ENCODE data around the gene PTGER4.

Gene PTGER4

GRCh38 chr5:40682154-40683017 is 2.7 kb downstream of the PTGER4 start:
- no peaks in the 10 kb centered on the region for H3K36me3 ChIP-seq (ENCODE audit: insufficient read depth, low read depth, low read length)
- H3K4me3 ChIP-seq (ENCODE audit: low read length), result peak overlapping the region; percentile 70; the same call in 1 of the 2 replicates
- H3K4me1 ChIP-seq (ENCODE audit: insufficient read depth, low read length), result peaks cover 3% of the 10 kb centered on the region; the same call in 1 of the 2 replicates
- no peak overlapping the region for H3K27ac ChIP-seq (ENCODE audit: low read length)
- H3K9ac ChIP-seq (ENCODE audit: low read depth, low read length), result no peak overlapping the region
- peaks cover 56% of the 10 kb centered on the region for H3K27me3 ChIP-seq (ENCODE audit: insufficient read depth, low read length)
- H3K9me3 ChIP-seq (ENCODE audit: insufficient read depth, low read depth, low read length), result no peaks in the 10 kb centered on the region

- no peak overlapping the region for H3K27ac ChIP-seq (ENCODE audit: low read length)
These were observed 3.6 kb downstream of the PTGER4 start for GRCh38 chr5:40683305-40683704.

GRCh38 chr5:40685193-40685592 is 5.5 kb downstream of the PTGER4 start:
- H3K4me1 ChIP-seq (ENCODE audit: insufficient read depth, low read length), result peaks cover 3% of the 10 kb centered on the region; the same call in 1 of the 2 replicates
- no peak overlapping the region for H3K27ac ChIP-seq (ENCODE audit: low read length)
- H3K9me3 ChIP-seq (ENCODE audit: insufficient read depth, low read depth, low read length), result no peaks in the 10 kb centered on the region
- no peak overlapping the region for H3K9ac ChIP-seq (ENCODE audit: low read depth, low read length)
- H3K36me3 ChIP-seq (ENCODE audit: insufficient read depth, low read depth, low read length), result no peaks in the 10 kb centered on the region
- H3K27me3 ChIP-seq (ENCODE audit: insufficient read depth, low read length), result peaks cover 36% of the 10 kb centered on the region
- no peak overlapping the region for H3K4me3 ChIP-seq (ENCODE audit: low read length)

More at GRCh38 chr5:40683305-40683704, 3.6 kb downstream of the PTGER4 start:
- H3K4me3 ChIP-seq (ENCODE audit: low read length), result no peak overlapping the region
- no peaks in the 10 kb centered on the region for H3K9me3 ChIP-seq (ENCODE audit: insufficient read depth, low read depth, low read length)
- peaks cover 49% of the 10 kb centered on the region for H3K27me3 ChIP-seq (ENCODE audit: insufficient read depth, low read length)
- no peaks in the 10 kb centered on the region for H3K36me3 ChIP-seq (ENCODE audit: insufficient read depth, low read depth, low read length)
- H3K9ac ChIP-seq (ENCODE audit: low read depth, low read length), result no peak overlapping the region
- H3K4me1 ChIP-seq (ENCODE audit: insufficient read depth, low read length), result peaks cover 3% of the 10 kb centered on the region; the same call in 1 of the 2 replicates

GRCh38 chr5:40685976-40686486 is 6.3 kb downstream of the PTGER4 start:
- Histone ChIP-seq H3K36me3 (ENCODE audit: insufficient read depth, low read depth, low read length) (no peaks in the 10 kb centered on the region), H3K9me3 (ENCODE audit: insufficient read depth, low read depth, low read length) (no peaks in the 10 kb centered on the region), H3K4me1 (ENCODE audit: insufficient read depth, low read length) (peaks cover 3% of the 10 kb centered on the region; the same call in 1 of the 2 replicates), H3K9ac (ENCODE audit: low read depth, low read length) (no peak overlapping the region), H3K27ac (ENCODE audit: low read length) (no peak overlapping the region), H3K4me3 (ENCODE audit: low read length) (no peak overlapping the region), H3K27me3 (ENCODE audit: insufficient read depth, low read length) (peaks cover 28% of the 10 kb centered on the region)

- H3K36me3 ChIP-seq (ENCODE audit: insufficient read depth, low read depth, low read length), result no peaks in the 10 kb centered on the region
- no peaks in the 10 kb centered on the region for H3K9me3 ChIP-seq (ENCODE audit: insufficient read depth, low read depth, low read length)
- H3K27ac ChIP-seq (ENCODE audit: low read length), result no peak overlapping the region
- no peaks in the 10 kb centered on the region for H3K4me1 ChIP-seq (ENCODE audit: insufficient read depth, low read length)
- H3K9ac ChIP-seq (ENCODE audit: low read depth, low read length), result no peak overlapping the region
- H3K4me3 ChIP-seq (ENCODE audit: low read length), result no peak overlapping the region
- H3K27me3 ChIP-seq (ENCODE audit: insufficient read depth, low read length), result peaks cover 15% of the 10 kb centered on the region
These were observed 7.6 kb downstream of the PTGER4 start for GRCh38 chr5:40687321-40687720.

- Histone ChIP-seq H3K4me1 (ENCODE audit: insufficient read depth, low read length) (no peaks in the 10 kb centered on the region), H3K27me3 (ENCODE audit: insufficient read depth, low read length) (peaks cover 6% of the 10 kb centered on the region), H3K27ac (ENCODE audit: low read length) (no peak overlapping the region), H3K4me3 (ENCODE audit: low read length) (no peak overlapping the region), H3K9me3 (ENCODE audit: insufficient read depth, low read depth, low read length) (no peaks in the 10 kb centered on the region), H3K9ac (ENCODE audit: low read depth, low read length) (no peak overlapping the region), H3K36me3 (ENCODE audit: insufficient read depth, low read depth, low read length) (no peaks in the 10 kb centered on the region)
These were observed 8.5 kb downstream of the PTGER4 start for GRCh38 chr5:40688127-40688761.

- Histone ChIP-seq H3K4me3 (ENCODE audit: low read length) (no peak overlapping the region), H3K9me3 (ENCODE audit: insufficient read depth, low read depth, low read length) (no peaks in the 10 kb centered on the region), H3K4me1 (ENCODE audit: insufficient read depth, low read length) (no peaks in the 10 kb centered on the region), H3K36me3 (ENCODE audit: insufficient read depth, low read depth, low read length) (no peaks in the 10 kb centered on the region), H3K27ac (ENCODE audit: low read length) (no peak overlapping the region), H3K27me3 (ENCODE audit: insufficient read depth, low read length) (no peaks in the 10 kb centered on the region), H3K9ac (ENCODE audit: low read depth, low read length) (no peak overlapping the region)
These were observed 9.3 kb downstream of the PTGER4 start for GRCh38 chr5:40688996-40689395.

- no peak overlapping the region for H3K27ac ChIP-seq (ENCODE audit: low read length)
- no peak overlapping the region for H3K9ac ChIP-seq (ENCODE audit: low read depth, low read length)
- no peaks in the 10 kb centered on the region; the same call in 1 of the 2 replicates for H3K9me3 ChIP-seq (ENCODE audit: insufficient read depth, low read depth, low read length)
- H3K4me3 ChIP-seq (ENCODE audit: low read length), result no peak overlapping the region
- no peaks in the 10 kb centered on the region for H3K4me1 ChIP-seq (ENCODE audit: insufficient read depth, low read length)
- H3K36me3 ChIP-seq (ENCODE audit: insufficient read depth, low read depth, low read length), result no peaks in the 10 kb centered on the region
- H3K27me3 ChIP-seq (ENCODE audit: insufficient read depth, low read length), result no peaks in the 10 kb centered on the region
These were observed 9.7 kb downstream of the PTGER4 start for GRCh38 chr5:40689438-40689837.

- no peak overlapping the region for H3K27ac ChIP-seq (ENCODE audit: low read length)
- no peaks in the 10 kb centered on the region for H3K4me1 ChIP-seq (ENCODE audit: insufficient read depth, low read length)
- no peaks in the 10 kb centered on the region for H3K36me3 ChIP-seq (ENCODE audit: insufficient read depth, low read depth, low read length)
- no peaks in the 10 kb centered on the region; the same call in 1 of the 2 replicates for H3K9me3 ChIP-seq (ENCODE audit: insufficient read depth, low read depth, low read length)
- no peaks in the 10 kb centered on the region for H3K27me3 ChIP-seq (ENCODE audit: insufficient read depth, low read length)
- no peak overlapping the region for H3K4me3 ChIP-seq (ENCODE audit: low read length)
- H3K9ac ChIP-seq (ENCODE audit: low read depth, low read length), result no peak overlapping the region
These were observed 10.6 kb downstream of the PTGER4 start for GRCh38 chr5:40690267-40690666.

- H3K9me3 ChIP-seq (ENCODE audit: insufficient read depth, low read depth, low read length), result no peaks in the 10 kb centered on the region; the same call in 1 of the 2 replicates
- H3K4me3 ChIP-seq (ENCODE audit: low read length), result no peak overlapping the region
- no peak overlapping the region for H3K9ac ChIP-seq (ENCODE audit: low read depth, low read length)
- no peaks in the 10 kb centered on the region for H3K36me3 ChIP-seq (ENCODE audit: insufficient read depth, low read depth, low read length)
- no peaks in the 10 kb centered on the region for H3K27me3 ChIP-seq (ENCODE audit: insufficient read depth, low read length)
- no peak overlapping the region for H3K27ac ChIP-seq (ENCODE audit: low read length)
- H3K4me1 ChIP-seq (ENCODE audit: insufficient read depth, low read length), result no peaks in the 10 kb centered on the region
These were observed 12.2 kb downstream of the PTGER4 start for GRCh38 chr5:40691894-40692293.

- Histone ChIP-seq H3K4me3 (ENCODE audit: low read length) (no peak overlapping the region), H3K9ac (ENCODE audit: low read depth, low read length) (no peak overlapping the region), H3K9me3 (ENCODE audit: insufficient read depth, low read depth, low read length) (no peaks in the 10 kb centered on the region; the same call in 1 of the 2 replicates), H3K4me1 (ENCODE audit: insufficient read depth, low read length) (no peaks in the 10 kb centered on the region), H3K36me3 (ENCODE audit: insufficient read depth, low read depth, low read length) (no peaks in the 10 kb centered on the region), H3K27me3 (ENCODE audit: insufficient read depth, low read length) (no peaks in the 10 kb centered on the region), H3K27ac (ENCODE audit: low read length) (no peak overlapping the region)
These were observed 14.7 kb downstream of the PTGER4 start for GRCh38 chr5:40694433-40694832.

Data from iPS-20b (cell line).